CD14-positive monocyte (primary cell): ENCODE results near the gene HCRT. TPM values are rescaled to one million over a fixed set of nuclear protein-coding genes. Genes with fewer than 3 reads are reported as not detected.

Source experiments
- DNase-seq, 3 donors: peaks; one replicate each; pipeline ENCODE4 v3.0.0-alpha.2; 2011 to 2022
- H2AFZ ChIP-seq: 2 replicates; pipeline ENCODE4 v1.6.0; 2012; ENCODE audit warnings: mild to moderate bottlenecking, low read depth, low read length, inconsistent platforms; ENCODE audit not compliant: insufficient read depth, poor library complexity, severe bottlenecking
- H3K27ac ChIP-seq, 2 donors: 1 replicate in 1 of 2; 2 replicates in 1 of 2; pipeline ENCODE4 v1.5.1; 2012 to 2013; ENCODE audit warnings: low read length in 2 of 2, control low read depth in 1 of 2, inconsistent platforms in 1 of 2, low read depth in 1 of 2, mild to moderate bottlenecking in 1 of 2
- H3K27me3 ChIP-seq, 2 donors: one replicate each; pipeline versions ENCODE4 v1.6.0 to v1.6.1; 2011 to 2013; ENCODE audit warnings: low read length in 2 of 2; ENCODE audit not compliant: control insufficient read depth in 2 of 2, insufficient read depth in 2 of 2
- H3K36me3 ChIP-seq, 2 donors: replicated peaks in 1 of 2; 1 replicate in 1 of 2; 2 replicates in 1 of 2; pipeline versions ENCODE4 v1.5.1 to v1.6.1; 2012 to 2013; ENCODE audit warnings: low read length in 2 of 2, control low read depth in 1 of 2, inconsistent platforms in 1 of 2, mild to moderate bottlenecking in 1 of 2; ENCODE audit not compliant: insufficient read depth in 2 of 2, control insufficient read depth in 1 of 2
- H3K4me1 ChIP-seq, 2 donors: 1 replicate in 1 of 2; 2 replicates in 1 of 2; pipeline versions ENCODE4 v1.5.1 to v1.6.1; 2012 to 2013; ENCODE audit warnings: low read length in 2 of 2, control low read depth in 1 of 2, inconsistent platforms in 1 of 2, mild to moderate bottlenecking in 1 of 2, moderate library complexity in 1 of 2; ENCODE audit not compliant: insufficient read depth in 2 of 2, control insufficient read depth in 1 of 2
- H3K4me2 ChIP-seq: replicated peaks from 2 replicates; pipeline ENCODE3; 2012; ENCODE audit warnings: low read length, moderate library complexity, mild to moderate bottlenecking; ENCODE audit not compliant: poor library complexity, severe bottlenecking; ENCODE audit errors: extremely low read depth
- H3K4me3 ChIP-seq, 3 experiments: fragments of 200-600 bp in 1 of 3; sonication (generic) in 1 of 3; replicated peaks in 1 of 3; 1 replicate in 2 of 3; 2 replicates in 1 of 3; pipeline ENCODE4 v1.5.1; 2011 to 2013; ENCODE audit warnings: low read length in 3 of 3, mild to moderate bottlenecking in 3 of 3, control low read depth in 2 of 3, low read depth in 2 of 3, inconsistent platforms in 1 of 3, moderate library complexity in 1 of 3
- H3K79me2 ChIP-seq: 2 replicates; pipeline ENCODE4 v1.6.0; 2012; ENCODE audit warnings: mild to moderate bottlenecking, control low read depth, inconsistent platforms, low read length, moderate library complexity; ENCODE audit not compliant: insufficient read depth
- H3K9ac ChIP-seq: 2 replicates; pipeline ENCODE4 v1.6.0; 2017; ENCODE audit warnings: low read length, mild to moderate bottlenecking; ENCODE audit not compliant: insufficient read depth, poor library complexity, severe bottlenecking
- H3K9me3 ChIP-seq, 2 donors: replicated peaks in 1 of 2; 1 replicate in 1 of 2; 2 replicates in 1 of 2; pipeline versions ENCODE4 v1.5.1 to v1.6.1; 2012 to 2013; ENCODE audit warnings: low read length in 2 of 2, control low read depth in 1 of 2; ENCODE audit not compliant: control insufficient read depth in 1 of 2, insufficient read depth in 1 of 2
- H4K20me1 ChIP-seq: 2 replicates; pipeline ENCODE4 v1.6.0; 2012; ENCODE audit warnings: mild to moderate bottlenecking, low read length, control low read depth, moderate library complexity; ENCODE audit not compliant: insufficient read depth
- H3K27ac Mint-ChIP-seq, 7 donors: one replicate each; pipeline ENCODE4 v1.8.0; 2020; ENCODE audit warnings: mild to moderate bottlenecking in 7 of 7, mixed read lengths in 7 of 7, moderate library complexity in 6 of 7, inconsistent platforms in 2 of 7
- H3K27me3 Mint-ChIP-seq, 3 donors: one replicate each; pipeline ENCODE4 v1.8.0; 2021 to 2022; ENCODE audit warnings: low read depth in 3 of 3, mild to moderate bottlenecking in 3 of 3, mixed read lengths in 3 of 3, moderate library complexity in 3 of 3, inconsistent platforms in 1 of 3
- H3K36me3 Mint-ChIP-seq, 2 donors: one replicate each; pipeline ENCODE4 v1.8.0; 2020; ENCODE audit warnings: mixed read lengths in 2 of 2, inconsistent platforms in 1 of 2, mild to moderate bottlenecking in 1 of 2
- H3K4me1 Mint-ChIP-seq: one replicate; pipeline ENCODE4 v1.8.0; 2020; ENCODE audit warnings: mild to moderate bottlenecking, mixed read lengths
- H3K4me3 Mint-ChIP-seq, 2 donors: one replicate each; pipeline ENCODE4 v1.8.0; 2020; ENCODE audit warnings: mild to moderate bottlenecking in 2 of 2, mixed read lengths in 2 of 2, moderate library complexity in 1 of 2
- H3K9me3 Mint-ChIP-seq, 7 donors: one replicate each; pipeline ENCODE4 v1.8.0; 2020 to 2022; ENCODE audit warnings: mixed read lengths in 7 of 7, mild to moderate bottlenecking in 6 of 7, moderate library complexity in 6 of 7, inconsistent platforms in 2 of 7
- CTCF ChIP-seq: fragments of 200-600 bp; IDR thresholded peaks from one replicate; pipeline ENCODE4 v1.8.0; 2022; ENCODE audit warnings: antibody characterized with exemption, mild to moderate bottlenecking
- WGBS: methylation state at CpG from one replicate; pipeline ENCODE4 v1.1.5; 2013; ENCODE audit warnings: missing lambda C conversion rate; ENCODE audit not compliant: insufficient coverage; 5-methylcytosine and 5-hydroxymethylcytosine counted together
- intact Hi-C, 2 donors: fragments of 100-400 bp; cut with micrococcal nuclease; formaldehyde crosslinking; loops; one replicate each; pipeline versions ENCODE4 v1.15.0 to v1.15.1; 2023
- polyA plus RNA-seq, 3 donors: library from polyadenylated mRNA; depleted of rRNA in 1 of 3; unstranded in 2 of 3; stranded (reverse) in 1 of 3; fragments of 300-500 nt in 2 of 3; fragments of >200 nt in 1 of 3; fragmentation: Illumina TruSeq in 2 of 3; gene quantifications; 1 replicate in 2 of 3; 2 replicates in 1 of 3; pipeline ENCODE4 v1.2.3, GENCODE V29; 2012 to 2021

HCRT gene
- polyA plus RNA-seq, 3 donors: not detected

GRCh38 chr17:42192189-42193126 lies 7.2 kb upstream of the HCRT start:
- DNase-seq: no peak
- intact Hi-C loops: no loop called here
- no peaks in the 10 kb centered on the region for H3K27me3 Mint-ChIP-seq
- 93% methylated on average over 23 of the region's 23 CpGs for WGBS
- H3K4me1 Mint-ChIP-seq: peaks cover 47% of the 10 kb centered on the region
- no peak overlapping the region for H3K4me3 Mint-ChIP-seq
- Histone ChIP-seq H2AFZ (no peak overlapping the region), H3K9ac (peak overlapping the region; percentile 67), H3K4me1 (peaks cover 49 to 52% of the 10 kb centered on the region in 2 donors), H3K4me2 (peak overlapping the region; percentile 86), H3K27me3 (no peaks in the 10 kb centered on the region), H4K20me1 (no peaks in the 10 kb centered on the region), H3K79me2 (peaks cover 6% of the 10 kb centered on the region), H3K27ac (peak overlapping the region; percentile 17 to 31), H3K9me3 (no peaks in the 10 kb centered on the region), H3K4me3 (peak overlapping the region in 1 of 3 experiments; percentile 88), H3K36me3 (peaks cover 13 to 18% of the 10 kb centered on the region in 2 donors)
- H3K27ac Mint-ChIP-seq: peak overlapping the region in 3 of 7 donors; percentile 37 to 92 (median 71)
- H3K36me3 Mint-ChIP-seq: peaks cover 16 to 24% of the 10 kb centered on the region in 2 donors
- TF ChIP-seq CTCF: no peak
- H3K9me3 Mint-ChIP-seq: peaks cover 0 to 2% (median 0%) of the 10 kb centered on the region in 7 donors

- Histone ChIP-seq H3K27me3 (no peaks in the 10 kb centered on the region), H3K9me3 (no peaks in the 10 kb centered on the region), H3K4me2 (no peak overlapping the region), H3K27ac (no peak overlapping the region), H3K4me3 (no peak overlapping the region), H3K36me3 (peaks cover 13 to 18% of the 10 kb centered on the region in 2 donors), H2AFZ (no peak overlapping the region), H3K9ac (no peak overlapping the region), H3K4me1 (peaks cover 56 to 63% of the 10 kb centered on the region in 2 donors), H3K79me2 (peaks cover 6% of the 10 kb centered on the region), H4K20me1 (no peaks in the 10 kb centered on the region)
- peaks cover 0 to 2% (median 0%) of the 10 kb centered on the region in 7 donors for H3K9me3 Mint-ChIP-seq
- no peak overlapping the region for H3K27ac Mint-ChIP-seq
- peaks cover 16 to 24% of the 10 kb centered on the region in 2 donors for H3K36me3 Mint-ChIP-seq
- no peak for TF ChIP-seq CTCF
- WGBS: 91% methylated on average over 4 of the region's 5 CpGs
- peaks cover 56% of the 10 kb centered on the region for H3K4me1 Mint-ChIP-seq
- no peaks in the 10 kb centered on the region for H3K27me3 Mint-ChIP-seq
- H3K4me3 Mint-ChIP-seq: no peak overlapping the region
- no peak for DNase-seq
- intact Hi-C loops: no loop called here
Measured at GRCh38 chr17:42191275-42191608, 6.0 kb upstream of the HCRT start.
